Smooth muscle cell (in vitro differentiated cells): ENCODE results near the gene C12orf76. TPM values are rescaled to one million over a fixed set of nuclear protein-coding genes. Genes with fewer than 3 reads are reported as not detected.
A peak's percentile ranks its signal among the peaks of the same experiment; 100 is the strongest.

ENCODE experiments used
- DNase-seq: peaks from one replicate; lab custom pipeline; 2025; ENCODE audit not compliant: unreplicated experiment; lab: John Stamatoyannopoulos, UW
- H2AFZ ChIP-seq: fragments of 200-600 bp; sonication (generic); 2 replicates; pipeline ENCODE4 v1.6.0; 2016; ENCODE audit warnings: antibody characterized with exemption, low read depth, mild to moderate bottlenecking
- H3F3A ChIP-seq: fragments of 200-600 bp; sonication (generic); 2 replicates; pipeline ENCODE4 v1.6.0; 2017; ENCODE audit warnings: antibody characterized with exemption, low read depth
- H3K27ac ChIP-seq: fragments of 200-600 bp; sonication (generic); 2 replicates; pipeline ENCODE4 v1.5.1; 2016; ENCODE audit warnings: low read depth, mild to moderate bottlenecking
- H3K27me3 ChIP-seq: fragments of 200-600 bp; sonication (generic); 2 replicates; pipeline ENCODE4 v1.6.1; 2016; ENCODE audit warnings: low read depth, mild to moderate bottlenecking
- H3K36me3 ChIP-seq: fragments of 200-600 bp; sonication (generic); 2 replicates; pipeline ENCODE4 v1.5.1; 2016; ENCODE audit warnings: low read depth
- H3K4me1 ChIP-seq: fragments of 200-600 bp; sonication (generic); 2 replicates; pipeline ENCODE4 v1.5.1; 2016; ENCODE audit warnings: low read depth
- H3K4me2 ChIP-seq: fragments of 200-600 bp; sonication (generic); 2 replicates; pipeline ENCODE4 v1.6.0; 2016; ENCODE audit warnings: mild to moderate bottlenecking
- H3K4me3 ChIP-seq: fragments of 200-600 bp; sonication (generic); 2 replicates; pipeline ENCODE4 v1.5.1; 2016; ENCODE audit warnings: mild to moderate bottlenecking
- H3K79me2 ChIP-seq: fragments of 200-600 bp; sonication (generic); 2 replicates; pipeline ENCODE4 v1.6.0; 2016; ENCODE audit warnings: low read depth, mild to moderate bottlenecking
- H3K9ac ChIP-seq: fragments of 200-600 bp; sonication (generic); 2 replicates; pipeline ENCODE4 v1.6.0; 2016; ENCODE audit warnings: low read depth
- H3K9me3 ChIP-seq: fragments of 200-600 bp; sonication (generic); replicated peaks from 2 replicates; pipeline ENCODE4 v1.5.1; 2016; ENCODE audit warnings: low read depth
- H4K20me1 ChIP-seq: fragments of 200-600 bp; sonication (generic); 2 replicates; pipeline ENCODE4 v1.6.0; 2016; ENCODE audit warnings: low read depth
- WGBS: methylation state at CpG from one replicate; pipeline ENCODE4 v1.1.7; 2016; ENCODE audit warnings: low lambda C conversion rate; 5-methylcytosine and 5-hydroxymethylcytosine counted together
- polyA plus RNA-seq: library from polyadenylated mRNA; unstranded; fragments of >200 nt; fragmentation: Nextera tagmentation; extraction: Ambion mirVana; gene quantifications from 2 replicates; pipeline ENCODE4 v1.2.1, GENCODE V29; 2016
- total RNA-seq: library from RNA; depleted of rRNA; stranded (reverse); fragments of >200 nt; gene quantifications from 2 replicates; pipeline ENCODE4 v1.2.3, GENCODE V29; 2014
- TF ChIP-seq, protein P1 (sequence below): fragments of 200-600 bp; sonication (generic); IDR thresholded peaks from 2 replicates; pipeline ENCODE4 v1.5.1; 2017; ENCODE audit warnings: borderline replicate concordance, mild to moderate bottlenecking, antibody characterized with exemption; ENCODE audit not compliant: insufficient read depth, poor library complexity, severe bottlenecking

C12orf76 gene
- total and polyA plus RNA-seq, 2 experiments from 2014 or later = 10.0 to 12.0 TPM

- TF ChIP-seq, protein P1, sequence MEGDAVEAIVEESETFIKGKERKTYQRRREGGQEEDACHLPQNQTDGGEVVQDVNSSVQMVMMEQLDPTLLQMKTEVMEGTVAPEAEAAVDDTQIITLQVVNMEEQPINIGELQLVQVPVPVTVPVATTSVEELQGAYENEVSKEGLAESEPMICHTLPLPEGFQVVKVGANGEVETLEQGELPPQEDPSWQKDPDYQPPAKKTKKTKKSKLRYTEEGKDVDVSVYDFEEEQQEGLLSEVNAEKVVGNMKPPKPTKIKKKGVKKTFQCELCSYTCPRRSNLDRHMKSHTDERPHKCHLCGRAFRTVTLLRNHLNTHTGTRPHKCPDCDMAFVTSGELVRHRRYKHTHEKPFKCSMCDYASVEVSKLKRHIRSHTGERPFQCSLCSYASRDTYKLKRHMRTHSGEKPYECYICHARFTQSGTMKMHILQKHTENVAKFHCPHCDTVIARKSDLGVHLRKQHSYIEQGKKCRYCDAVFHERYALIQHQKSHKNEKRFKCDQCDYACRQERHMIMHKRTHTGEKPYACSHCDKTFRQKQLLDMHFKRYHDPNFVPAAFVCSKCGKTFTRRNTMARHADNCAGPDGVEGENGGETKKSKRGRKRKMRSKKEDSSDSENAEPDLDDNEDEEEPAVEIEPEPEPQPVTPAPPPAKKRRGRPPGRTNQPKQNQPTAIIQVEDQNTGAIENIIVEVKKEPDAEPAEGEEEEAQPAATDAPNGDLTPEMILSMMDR = no peak
- Histone ChIP-seq H3K4me2 (peak overlapping the region; percentile 97), H3K79me2 (peaks cover 34% of the 10 kb centered on the region), H3F3A (no peaks in the 10 kb centered on the region), H3K9me3 (no peaks in the 10 kb centered on the region), H4K20me1 (peaks cover 14% of the 10 kb centered on the region), H3K36me3 (no peaks in the 10 kb centered on the region), H3K9ac (peak overlapping the region; percentile 59), H2AFZ (no peak overlapping the region), H3K27ac (peak overlapping the region; percentile 70), H3K27me3 (no peaks in the 10 kb centered on the region), H3K4me3 (peak overlapping the region; percentile 81), H3K4me1 (peaks cover 9% of the 10 kb centered on the region)
- DNase-seq = no peak
- 89% methylated on average over 14 of the region's 14 CpGs for WGBS
Measured at GRCh38 chr12:110047297-110047940, 903 bp downstream of the C12orf76 start.

GRCh38 chr12:110046451-110047187, 1.7 kb downstream of the C12orf76 start:
- 93% methylated on average over 8 of the region's 8 CpGs for WGBS
- Histone ChIP-seq H3K4me2 (peak overlapping the region; percentile 97), H3K27me3 (no peaks in the 10 kb centered on the region), H3K4me3 (no peak overlapping the region), H3K27ac (no peak overlapping the region), H3K79me2 (peaks cover 42% of the 10 kb centered on the region), H3K9me3 (no peaks in the 10 kb centered on the region), H2AFZ (no peak overlapping the region), H3F3A (no peaks in the 10 kb centered on the region), H3K4me1 (peaks cover 9% of the 10 kb centered on the region), H4K20me1 (peaks cover 18% of the 10 kb centered on the region), H3K9ac (no peak overlapping the region), H3K36me3 (no peaks in the 10 kb centered on the region)
- TF ChIP-seq, protein P1 = no peak
- no peak for DNase-seq

GRCh38 chr12:110042264-110042663, 6.1 kb downstream of the C12orf76 start:
- no peak for DNase-seq
- Histone ChIP-seq H3K4me2 (no peak overlapping the region), H3K27ac (no peak overlapping the region), H3F3A (peaks cover 10% of the 10 kb centered on the region), H3K4me3 (no peak overlapping the region), H3K9me3 (no peaks in the 10 kb centered on the region), H4K20me1 (peaks cover 39% of the 10 kb centered on the region), H3K4me1 (peaks cover 4% of the 10 kb centered on the region), H2AFZ (no peak overlapping the region), H3K36me3 (no peaks in the 10 kb centered on the region), H3K27me3 (no peaks in the 10 kb centered on the region), H3K9ac (no peak overlapping the region), H3K79me2 (peaks cover 38% of the 10 kb centered on the region)
- WGBS = 100% methylated on average over 3 of the region's 3 CpGs
- TF ChIP-seq, protein P1 = no peak
